HepG2 (cell line): Measurements from ENCODE around the gene ITM2B. TPM values are rescaled to one million over a fixed set of nuclear protein-coding genes. Genes with fewer than 3 reads are reported as not detected.

Experiments
- ATAD3A ChIP-seq: sonication (generic); formaldehyde crosslinking; IDR thresholded peaks from 2 replicates; pipeline ENCODE4 v1.4.0; 2020; ENCODE audit warnings: missing genetic modification reagents
- BCL6 ChIP-seq: IDR thresholded peaks from 2 replicates; pipeline ENCODE4 v1.6.1; 2016; ENCODE audit warnings: missing genetic modification reagents, missing compliant biosample characterization
- FOXM1 ChIP-seq: sonication (generic); formaldehyde crosslinking; IDR thresholded peaks from 2 replicates; pipeline ENCODE4 v1.5.0; 2020; ENCODE audit warnings: missing genetic modification reagents
- HMG20A ChIP-seq: IDR thresholded peaks from 2 replicates; pipeline ENCODE4 v1.6.1; 2016; ENCODE audit warnings: borderline replicate concordance
- PPARG ChIP-seq: conservative IDR thresholded peaks from 2 replicates; pipeline ENCODE4 v1.6.1; 2016; ENCODE audit warnings: missing biosample characterization, missing genetic modification reagents
- RORA ChIP-seq: sonication (generic); formaldehyde crosslinking; IDR thresholded peaks from 2 replicates; pipeline ENCODE4 v1.5.0; 2020; ENCODE audit warnings: mild to moderate bottlenecking, missing genetic modification reagents, moderate library complexity
- SOX6 ChIP-seq, 2 experiments: fragments of 450-650 bp in 1 of 2; sonication (generic) in 1 of 2; formaldehyde crosslinking in 1 of 2; IDR thresholded peaks; 2 replicates each; pipeline versions ENCODE4 v1.4.0 to v1.6.1; 2017 to 2020; ENCODE audit warnings: antibody characterized with exemption in 1 of 2, mild to moderate bottlenecking in 1 of 2, missing genetic modification reagents in 1 of 2
- SUZ12 ChIP-seq: fragments of 150-350 bp; IDR thresholded peaks from 2 replicates; pipeline ENCODE4 v1.6.1; 2014; ENCODE audit warnings: low read depth, low read length
- TOPORS ChIP-seq: sonication (generic); formaldehyde crosslinking; IDR thresholded peaks from 2 replicates; pipeline ENCODE4 v1.8.0; 2023; ENCODE audit warnings: mild to moderate bottlenecking, missing genetic modification reagents
- ZNF207 ChIP-seq: fragments of 450-650 bp; IDR thresholded peaks from 2 replicates; pipeline ENCODE4 v1.6.1; 2016; ENCODE audit warnings: antibody characterized with exemption, borderline replicate concordance
- ZNF792 ChIP-seq: IDR thresholded peaks from 2 replicates; pipeline ENCODE4 v1.6.1; 2016
- polyA plus RNA-seq, 8 experiments: library from polyadenylated mRNA; depleted of rRNA in 3 of 8; stranded (reverse) in 7 of 8; unstranded in 1 of 8; fragments of >200 nt; fragmentation: Illumina TruSeq in 4 of 8; extraction: Trizol in 4 of 8; gene quantifications; 2 replicates each; pipeline versions ENCODE4 v1.2.1 to v1.2.3, GENCODE V29; 2011 to 2016; ENCODE audit warnings: low read depth in 4 of 8, missing spikeins in 1 of 8, mixed read lengths in 1 of 8; ENCODE audit not compliant: insufficient read depth in 1 of 8
- total RNA-seq, 5 experiments: library from RNA; depleted of rRNA; stranded (reverse); fragments of >200 nt; fragmentation: Illumina TruSeq; extraction: Trizol; gene quantifications; 2 replicates each; pipeline ENCODE4 v1.2.3, GENCODE V29; 2016; ENCODE audit warnings: low read depth in 1 of 5
- TF ChIP-seq, protein P1 (sequence below): sonication (generic); formaldehyde crosslinking; IDR thresholded peaks from 2 replicates; pipeline ENCODE4 v1.4.0; 2020; ENCODE audit warnings: missing genetic modification reagents, borderline replicate concordance
- TF ChIP-seq, protein P2 (sequence below): IDR thresholded peaks from 2 replicates; pipeline ENCODE4 v1.6.1; 2016; ENCODE audit warnings: low read depth
- TF ChIP-seq, protein P3 (sequence below): sonication (generic); formaldehyde crosslinking; IDR thresholded peaks from 2 replicates; pipeline ENCODE4 v1.4.0; 2020; ENCODE audit warnings: low read depth, missing genetic modification reagents
- TF ChIP-seq, protein P4 (sequence below): sonication (generic); formaldehyde crosslinking; IDR thresholded peaks from 2 replicates; pipeline ENCODE4 v1.5.1; 2020; ENCODE audit warnings: missing genetic modification reagents, mild to moderate bottlenecking, borderline replicate concordance

The ITM2B gene
- total and polyA plus RNA-seq, 2 of the 13 experiments (the other 11 are each of a cell fraction or from before 2014, with no cell fraction given), result 158 to 373 TPM

DNA sequence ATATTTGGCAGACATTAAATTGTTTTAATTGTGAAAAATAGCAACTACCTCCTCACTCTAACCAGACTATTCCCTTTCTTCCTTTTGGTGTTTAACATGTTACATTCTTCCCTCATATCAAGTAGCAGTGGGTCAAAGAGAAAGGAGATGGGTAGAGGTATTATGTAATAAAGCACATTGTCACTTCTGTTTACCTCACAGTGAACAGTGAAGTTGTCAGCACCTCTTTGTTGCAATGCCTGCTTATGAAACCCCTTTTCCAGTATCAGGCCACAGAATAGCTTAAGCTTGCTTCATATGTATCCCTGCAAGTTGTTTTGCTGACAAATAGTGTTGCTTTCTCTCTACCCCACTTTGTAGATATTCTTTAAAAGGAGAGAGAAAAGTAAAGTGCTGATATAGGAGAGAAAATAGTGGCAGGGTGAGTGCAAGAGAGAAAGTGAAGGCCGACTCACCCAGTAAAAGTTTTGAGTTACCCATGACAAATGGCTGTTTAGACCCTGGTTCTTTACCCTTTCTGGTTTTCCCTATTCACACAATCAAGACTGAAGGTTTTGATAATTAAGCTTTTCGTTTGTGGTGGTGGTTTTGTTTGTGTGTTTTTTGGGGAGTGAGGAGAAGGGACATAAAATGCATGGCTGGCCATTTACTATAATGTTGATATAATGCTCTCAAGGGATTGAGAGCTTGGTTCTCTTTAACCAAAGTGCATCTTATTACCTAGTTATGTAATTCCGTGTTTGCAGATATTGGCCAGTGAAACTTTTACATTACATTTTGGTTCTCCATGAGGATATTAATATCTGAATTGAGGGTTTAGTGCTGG is 3.7 kb downstream of the ITM2B start (continued):
- TF ChIP-seq SUZ12, result no peak
- no peak for TF ChIP-seq ZNF792 (CRISPR knock-in tag)
- TF ChIP-seq, protein P1, sequence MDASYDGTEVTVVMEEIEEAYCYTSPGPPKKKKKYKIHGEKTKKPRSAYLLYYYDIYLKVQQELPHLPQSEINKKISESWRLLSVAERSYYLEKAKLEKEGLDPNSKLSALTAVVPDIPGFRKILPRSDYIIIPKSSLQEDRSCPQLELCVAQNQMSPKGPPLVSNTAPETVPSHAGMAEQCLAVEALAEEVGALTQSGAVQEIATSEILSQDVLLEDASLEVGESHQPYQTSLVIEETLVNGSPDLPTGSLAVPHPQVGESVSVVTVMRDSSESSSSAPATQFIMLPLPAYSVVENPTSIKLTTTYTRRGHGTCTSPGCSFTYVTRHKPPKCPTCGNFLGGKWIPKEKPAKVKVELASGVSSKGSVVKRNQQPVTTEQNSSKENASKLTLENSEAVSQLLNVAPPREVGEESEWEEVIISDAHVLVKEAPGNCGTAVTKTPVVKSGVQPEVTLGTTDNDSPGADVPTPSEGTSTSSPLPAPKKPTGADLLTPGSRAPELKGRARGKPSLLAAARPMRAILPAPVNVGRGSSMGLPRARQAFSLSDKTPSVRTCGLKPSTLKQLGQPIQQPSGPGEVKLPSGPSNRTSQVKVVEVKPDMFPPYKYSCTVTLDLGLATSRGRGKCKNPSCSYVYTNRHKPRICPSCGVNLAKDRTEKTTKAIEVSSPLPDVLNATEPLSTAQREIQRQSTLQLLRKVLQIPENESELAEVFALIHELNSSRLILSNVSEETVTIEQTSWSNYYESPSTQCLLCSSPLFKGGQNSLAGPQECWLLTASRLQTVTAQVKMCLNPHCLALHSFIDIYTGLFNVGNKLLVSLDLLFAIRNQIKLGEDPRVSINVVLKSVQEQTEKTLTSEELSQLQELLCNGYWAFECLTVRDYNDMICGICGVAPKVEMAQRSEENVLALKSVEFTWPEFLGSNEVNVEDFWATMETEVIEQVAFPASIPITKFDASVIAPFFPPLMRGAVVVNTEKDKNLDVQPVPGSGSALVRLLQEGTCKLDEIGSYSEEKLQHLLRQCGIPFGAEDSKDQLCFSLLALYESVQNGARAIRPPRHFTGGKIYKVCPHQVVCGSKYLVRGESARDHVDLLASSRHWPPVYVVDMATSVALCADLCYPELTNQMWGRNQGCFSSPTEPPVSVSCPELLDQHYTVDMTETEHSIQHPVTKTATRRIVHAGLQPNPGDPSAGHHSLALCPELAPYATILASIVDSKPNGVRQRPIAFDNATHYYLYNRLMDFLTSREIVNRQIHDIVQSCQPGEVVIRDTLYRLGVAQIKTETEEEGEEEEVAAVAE (CRISPR knock-in tag), result no peak
- 0 out of 2 replicates have a peak, but pooled peaks have one; percentile 23 for TF ChIP-seq PPARG
- TF ChIP-seq SOX6 (IDR thresholded peaks at IDR 0.05), result no peak
- TF ChIP-seq SOX6 (CRISPR knock-in tag; IDR thresholded peaks at IDR 0.05), result peak; percentile 81
- TF ChIP-seq TOPORS, result no peak
- TF ChIP-seq BCL6 (CRISPR knock-in tag), result peak; percentile 39; the same call in 1 of the 2 replicates
- TF ChIP-seq, protein P2, sequence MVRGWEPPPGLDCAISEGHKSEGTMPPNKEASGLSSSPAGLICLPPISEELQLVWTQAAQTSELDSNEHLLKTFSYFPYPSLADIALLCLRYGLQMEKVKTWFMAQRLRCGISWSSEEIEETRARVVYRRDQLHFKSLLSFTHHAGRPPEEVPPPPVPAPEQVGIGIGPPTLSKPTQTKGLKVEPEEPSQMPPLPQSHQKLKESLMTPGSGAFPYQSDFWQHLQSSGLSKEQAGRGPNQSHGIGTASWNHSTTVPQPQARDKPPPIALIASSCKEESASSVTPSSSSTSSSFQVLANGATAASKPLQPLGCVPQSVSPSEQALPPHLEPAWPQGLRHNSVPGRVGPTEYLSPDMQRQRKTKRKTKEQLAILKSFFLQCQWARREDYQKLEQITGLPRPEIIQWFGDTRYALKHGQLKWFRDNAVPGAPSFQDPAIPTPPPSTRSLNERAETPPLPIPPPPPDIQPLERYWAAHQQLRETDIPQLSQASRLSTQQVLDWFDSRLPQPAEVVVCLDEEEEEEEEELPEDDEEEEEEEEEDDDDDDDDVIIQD (CRISPR knock-in tag), result no peak
- no peak for TF ChIP-seq ATAD3A
- TF ChIP-seq, protein P3, sequence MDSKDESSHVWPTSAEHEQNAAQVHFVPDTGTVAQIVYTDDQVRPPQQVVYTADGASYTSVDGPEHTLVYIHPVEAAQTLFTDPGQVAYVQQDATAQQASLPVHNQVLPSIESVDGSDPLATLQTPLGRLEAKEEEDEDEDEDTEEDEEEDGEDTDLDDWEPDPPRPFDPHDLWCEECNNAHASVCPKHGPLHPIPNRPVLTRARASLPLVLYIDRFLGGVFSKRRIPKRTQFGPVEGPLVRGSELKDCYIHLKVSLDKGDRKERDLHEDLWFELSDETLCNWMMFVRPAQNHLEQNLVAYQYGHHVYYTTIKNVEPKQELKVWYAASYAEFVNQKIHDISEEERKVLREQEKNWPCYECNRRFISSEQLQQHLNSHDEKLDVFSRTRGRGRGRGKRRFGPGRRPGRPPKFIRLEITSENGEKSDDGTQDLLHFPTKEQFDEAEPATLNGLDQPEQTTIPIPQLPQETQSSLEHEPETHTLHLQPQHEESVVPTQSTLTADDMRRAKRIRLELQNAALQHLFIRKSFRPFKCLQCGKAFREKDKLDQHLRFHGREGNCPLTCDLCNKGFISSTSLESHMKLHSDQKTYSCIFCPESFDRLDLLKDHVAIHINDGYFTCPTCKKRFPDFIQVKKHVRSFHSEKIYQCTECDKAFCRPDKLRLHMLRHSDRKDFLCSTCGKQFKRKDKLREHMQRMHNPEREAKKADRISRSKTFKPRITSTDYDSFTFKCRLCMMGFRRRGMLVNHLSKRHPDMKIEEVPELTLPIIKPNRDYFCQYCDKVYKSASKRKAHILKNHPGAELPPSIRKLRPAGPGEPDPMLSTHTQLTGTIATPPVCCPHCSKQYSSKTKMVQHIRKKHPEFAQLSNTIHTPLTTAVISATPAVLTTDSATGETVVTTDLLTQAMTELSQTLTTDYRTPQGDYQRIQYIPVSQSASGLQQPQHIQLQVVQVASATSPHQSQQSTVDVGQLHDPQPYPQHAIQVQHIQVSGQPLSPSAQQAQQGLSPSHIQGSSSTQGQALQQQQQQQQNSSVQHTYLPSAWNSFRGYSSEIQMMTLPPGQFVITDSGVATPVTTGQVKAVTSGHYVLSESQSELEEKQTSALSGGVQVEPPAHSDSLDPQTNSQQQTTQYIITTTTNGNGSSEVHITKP (CRISPR knock-in tag), result no peak
- TF ChIP-seq, protein P4, sequence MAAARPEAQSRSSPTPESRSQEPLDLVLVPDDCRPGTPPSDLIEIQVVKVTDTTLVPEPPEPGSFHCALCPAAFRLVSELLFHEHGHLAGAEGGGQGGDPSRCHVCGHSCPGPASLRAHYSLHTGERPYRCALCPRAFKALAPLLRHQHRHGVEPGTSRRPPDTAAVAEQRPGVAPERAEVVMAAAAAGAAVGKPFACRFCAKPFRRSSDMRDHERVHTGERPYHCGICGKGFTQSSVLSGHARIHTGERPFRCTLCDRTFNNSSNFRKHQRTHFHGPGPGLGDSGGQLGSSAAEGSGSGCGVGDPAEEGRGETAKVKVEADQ (CRISPR knock-in tag), result no peak
- TF ChIP-seq HMG20A, result peak; percentile 31; the same call in 1 of the 2 replicates
- TF ChIP-seq ZNF207, result no peak
- no peak for TF ChIP-seq FOXM1 (CRISPR knock-in tag)
- TF ChIP-seq RORA (CRISPR knock-in tag), result no peak
